Fibroblast of skin of right quadriceps (primary cell): ENCODE measurements around the gene PRSS8.

Experiments
- DNase-seq: peaks from one replicate; pipeline ENCODE4 v3.0.0-alpha.2; 2013

The PRSS8 gene

GRCh38 chr16:31099860-31100638 is 35.5 kb downstream of the PRSS8 start:
- DNase-seq, result no peak

- peak; percentile 98 for DNase-seq
These were observed 41.0 kb downstream of the PRSS8 start, which contains the start of gene VKORC1 for GRCh38 chr16:31094424-31095120. Gene VKORC1 (minus strand): TSS chr16:31094797. CDS start chr16:31094729, 68 bp downstream.

GRCh38 chr16:31094088-31094423 is 41.5 kb downstream of the PRSS8 start:
- DNase-seq, result no peak

GRCh38 chr16:31093132-31093703 is 42.3 kb downstream of the PRSS8 start:
- peak; percentile 43 for DNase-seq

- DNase-seq, result no peak
These were observed 43.2 kb downstream of the PRSS8 start for GRCh38 chr16:31092330-31092729.

GRCh38 chr16:31090540-31090939 is 45.0 kb downstream of the PRSS8 start:
- DNase-seq, result no peak

- no peak for DNase-seq
These were observed 46.3 kb downstream of the PRSS8 start for GRCh38 chr16:31089199-31089598.

- DNase-seq, result no peak
These were observed 46.9 kb downstream of the PRSS8 start, which contains the start of gene PRSS53 for GRCh38 chr16:31088459-31089183. Gene PRSS53 (minus strand): TSS chr16:31088943. CDS start chr16:31088809, 134 bp downstream.

GRCh38 chr16:31087971-31088370 is 47.6 kb downstream of the PRSS8 start:
- no peak for DNase-seq

- no peak for DNase-seq
These were observed 48.0 kb downstream of the PRSS8 start for GRCh38 chr16:31087481-31087880.

- no peak for DNase-seq
These were observed 49.0 kb downstream of the PRSS8 start for GRCh38 chr16:31086629-31086906.

- no peak for DNase-seq
These were observed 49.5 kb downstream of the PRSS8 start for GRCh38 chr16:31085873-31086628.

- no peak for DNase-seq
These were observed 50.1 kb downstream of the PRSS8 start for GRCh38 chr16:31085411-31085810.

- DNase-seq, result no peak
These were observed 50.8 kb downstream of the PRSS8 start for GRCh38 chr16:31084584-31085302.

GRCh38 chr16:31083981-31084380 is 51.5 kb downstream of the PRSS8 start:
- no peak for DNase-seq

GRCh38 chr16:31083556-31083955 is 52.0 kb downstream of the PRSS8 start:
- no peak for DNase-seq

GRCh38 chr16:31083081-31083480 is 52.4 kb downstream of the PRSS8 start:
- DNase-seq, result no peak

- no peak for DNase-seq
These were observed 53.0 kb downstream of the PRSS8 start for GRCh38 chr16:31082368-31083045.
